Activated CD8-positive, alpha-beta memory T cell treated with anti-CD3 and anti-CD28 coated beads for 1 hour (primary cell): ENCODE results near the gene BBS2.
"Not testable (repeated sequence)": the region's sequence is repeated elsewhere in the genome, so short reads cannot be mapped to it uniquely, and the experiment has no call there.

Source experiments
- DNase-seq, 2 donors: peaks; one replicate each; pipeline ENCODE4 v3.0.0-alpha.2; 2020; ENCODE audit warnings: low read depth in 1 of 2; ENCODE audit errors: extremely low read depth in 1 of 2

The BBS2 gene

DNA sequence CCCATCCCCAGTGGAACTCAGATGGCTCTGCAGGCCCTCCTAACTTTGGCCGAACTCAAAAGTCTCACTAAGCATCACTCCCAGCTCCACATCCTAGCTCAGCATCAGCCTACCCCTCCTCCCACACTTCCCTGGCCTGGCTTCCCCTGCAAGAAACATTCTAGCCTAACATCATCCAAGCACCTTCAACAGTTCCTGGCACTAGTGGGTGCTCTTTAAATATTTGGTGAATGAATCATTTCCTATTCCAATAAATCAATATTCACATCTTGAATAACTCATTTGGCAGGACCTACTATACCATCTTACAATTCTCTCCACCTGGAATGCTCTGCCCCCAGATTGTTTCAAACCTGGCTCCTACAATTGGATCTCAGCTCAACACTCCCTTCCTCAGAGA lies 11.0 kb upstream of the BBS2 start:
- DNase-seq: no peak

DNA sequence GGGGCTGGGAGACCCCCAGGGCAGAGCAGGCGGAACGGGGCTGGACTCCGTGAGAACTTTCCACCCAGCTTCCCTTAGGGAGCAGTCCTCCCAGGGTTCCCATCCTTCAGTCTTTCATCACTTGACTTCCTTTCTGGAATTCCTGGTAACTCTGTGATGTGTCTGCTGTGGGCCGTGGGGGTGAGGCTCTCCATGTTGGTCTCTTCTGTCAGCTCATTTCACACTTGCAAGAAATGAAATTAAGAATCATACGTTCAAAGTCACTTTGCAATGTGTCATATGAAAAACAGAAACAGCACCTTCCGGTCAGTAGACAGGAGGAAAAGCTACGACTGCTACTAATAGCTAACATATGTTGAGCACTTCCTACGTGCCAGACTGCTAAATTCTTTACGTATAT lies 5.4 kb upstream of the BBS2 start:
- no peak for DNase-seq

DNA sequence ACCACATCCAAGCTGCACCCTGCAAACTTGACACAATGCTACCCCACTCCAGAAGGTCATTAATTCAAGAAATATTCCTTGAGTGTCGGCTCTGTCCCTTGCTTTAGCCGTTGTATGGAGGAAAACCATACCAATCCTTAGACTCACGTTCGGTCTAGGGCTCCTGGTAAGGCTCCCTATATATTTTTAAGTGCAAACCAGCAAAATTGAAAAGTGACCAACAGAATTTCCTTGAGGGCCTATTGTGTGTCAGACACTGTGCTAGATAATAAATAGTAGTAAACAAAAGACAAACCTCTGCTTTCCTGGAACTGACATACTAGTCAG lies 390 bp upstream of the BBS2 start:
- no peak for DNase-seq

DNA sequence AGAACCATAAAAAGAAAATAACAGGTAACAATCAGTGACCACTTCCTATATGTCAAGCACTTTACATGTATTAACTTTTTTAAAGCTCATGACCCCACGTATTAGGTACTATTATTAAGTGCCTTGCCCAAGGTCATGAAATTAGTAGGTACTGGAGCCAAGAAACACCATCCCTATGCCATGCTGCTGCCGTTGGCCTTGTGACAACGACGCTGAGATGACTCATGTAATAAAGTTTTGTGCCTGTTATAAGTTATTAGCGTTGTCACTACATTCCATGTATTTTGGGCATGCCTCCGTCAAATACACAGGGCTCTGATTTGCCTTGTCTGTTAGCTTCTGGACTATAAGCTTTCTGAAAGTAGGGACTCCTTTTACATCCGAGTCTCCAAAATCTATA lies 1.4 kb downstream of the BBS2 start:
- DNase-seq: no peak

DNA sequence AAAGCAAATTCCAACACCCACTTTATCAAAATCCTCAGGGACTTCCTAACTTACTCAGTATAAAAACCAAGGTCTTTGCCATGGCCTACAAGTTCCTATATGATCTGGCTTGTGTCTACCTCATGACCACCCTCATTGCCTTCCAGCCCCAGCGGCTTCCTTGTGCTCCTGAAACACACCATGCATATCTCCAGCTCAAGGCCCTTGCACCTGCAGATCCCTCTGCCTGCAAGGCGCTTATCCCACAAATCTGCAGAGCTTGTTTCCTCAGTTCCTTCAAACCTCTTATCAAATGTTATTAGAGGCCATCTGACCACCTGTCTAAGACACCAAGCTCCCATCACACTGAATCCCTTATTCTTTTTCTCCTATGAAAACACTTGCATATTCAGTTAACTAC lies 2.6 kb downstream of the BBS2 start:
- no peak for DNase-seq

DNA sequence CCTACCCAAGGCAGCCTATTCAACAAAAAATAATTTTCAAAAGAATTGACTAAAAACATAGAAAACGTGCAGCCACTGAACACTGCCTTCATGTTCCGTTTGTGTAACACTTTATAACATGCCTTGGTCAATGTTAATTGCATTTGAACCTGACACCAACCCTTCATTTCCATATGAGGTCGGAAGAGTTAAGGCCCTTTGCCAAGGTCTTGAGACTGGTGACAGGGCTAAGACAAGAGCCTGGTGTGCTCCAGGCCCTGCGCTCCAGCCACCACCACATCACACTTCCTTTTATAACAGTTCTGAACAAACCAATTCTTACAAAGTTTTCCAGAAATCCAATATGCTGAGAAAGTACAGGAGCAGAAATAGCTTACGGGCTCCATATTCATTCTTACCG lies 4.2 kb downstream of the BBS2 start:
- DNase-seq: no peak

DNA sequence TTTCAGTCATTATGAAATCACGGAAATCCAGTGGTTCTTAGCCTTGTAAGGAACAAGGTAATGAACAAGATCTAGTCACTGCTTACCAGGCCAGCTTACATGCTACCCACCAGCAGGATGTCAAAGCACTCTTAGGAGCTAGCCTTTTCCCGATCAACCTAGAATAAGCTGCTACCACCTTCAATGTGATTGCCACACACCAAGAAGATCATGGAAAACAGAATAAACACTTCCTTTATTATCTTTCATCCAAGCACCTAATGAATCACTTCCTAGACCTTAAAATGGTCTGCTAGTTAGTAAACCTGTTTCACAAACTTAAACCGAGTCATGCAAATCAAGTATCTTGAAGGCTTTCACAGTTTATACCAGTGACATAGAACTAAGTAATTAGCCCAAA lies 5.0 kb downstream of the BBS2 start:
- no peak for DNase-seq

DNA sequence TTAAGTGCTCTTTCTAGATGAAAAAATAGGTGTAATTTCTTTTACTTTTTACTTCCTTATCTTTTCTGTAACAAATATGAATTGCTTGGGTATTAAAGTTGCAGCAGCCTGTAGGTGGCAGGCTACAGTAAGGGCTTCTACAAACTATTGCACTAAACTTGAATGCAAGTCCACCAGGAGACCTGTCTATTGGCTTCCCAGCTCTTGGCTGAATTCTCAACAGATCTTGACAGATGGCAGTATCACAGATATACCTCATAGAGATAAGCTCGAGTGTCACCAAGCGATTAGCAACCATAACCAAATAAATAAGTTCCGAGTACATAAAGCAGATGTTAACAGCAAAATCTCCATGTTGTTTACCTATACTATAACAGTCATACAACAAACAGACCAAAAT lies 5.9 kb downstream of the BBS2 start:
- no peak for DNase-seq

DNA sequence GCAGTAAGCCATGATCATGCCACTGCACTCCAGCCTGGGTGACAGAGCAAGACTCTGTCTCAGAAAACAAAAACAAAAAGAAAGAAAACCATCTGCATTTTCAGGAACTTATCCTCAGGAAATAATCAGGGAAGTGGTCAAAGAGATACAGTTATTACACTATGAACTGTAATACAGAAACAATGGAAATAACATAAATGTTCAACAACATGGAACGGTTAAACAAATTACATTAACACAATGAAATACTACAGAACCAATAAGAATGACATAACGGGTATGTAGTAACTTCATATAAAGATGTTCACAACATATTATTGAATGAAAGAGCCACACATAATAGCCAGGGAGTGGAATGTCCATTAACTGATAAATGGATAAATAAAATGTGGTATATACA lies 6.7 kb downstream of the BBS2 start:
- DNase-seq: no peak

DNA sequence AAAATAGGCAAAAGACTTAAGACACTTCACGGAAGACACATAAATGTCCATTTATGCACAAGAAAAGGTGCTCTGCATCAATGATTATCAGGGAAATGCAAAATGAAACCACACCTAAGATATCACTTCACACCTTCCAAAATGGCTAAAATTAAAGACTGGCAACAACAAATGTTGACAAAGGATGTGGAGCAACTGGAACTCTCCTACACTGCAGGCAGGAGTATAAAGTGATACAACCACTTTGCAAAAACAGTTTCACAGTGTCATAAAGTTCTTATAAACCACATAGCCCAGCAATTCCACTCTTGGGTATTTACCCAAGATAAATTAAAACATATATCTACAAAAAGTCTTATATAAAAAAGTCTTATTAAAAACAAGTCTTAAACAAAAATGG lies 7.8 kb downstream of the BBS2 start:
- no peak for DNase-seq

DNA sequence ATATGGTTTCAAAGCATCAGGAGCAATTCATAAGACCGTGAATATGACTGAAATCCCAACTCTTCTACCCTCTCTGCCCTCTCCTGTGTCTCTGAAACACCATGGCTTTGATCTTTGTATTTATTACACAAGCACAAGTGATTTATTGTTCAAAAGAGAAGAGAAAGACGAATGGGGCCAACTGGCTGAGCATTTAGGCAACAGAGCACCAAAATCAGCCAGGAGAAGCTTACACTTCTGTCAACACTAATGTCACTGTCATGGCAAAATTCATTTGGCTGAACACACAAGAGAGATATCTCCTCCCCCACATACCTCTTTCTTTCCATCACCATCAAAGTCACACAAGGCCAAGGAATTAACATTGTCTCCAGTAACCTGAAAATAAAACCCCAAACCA lies 9.3 kb downstream of the BBS2 start:
- no peak for DNase-seq

DNA sequence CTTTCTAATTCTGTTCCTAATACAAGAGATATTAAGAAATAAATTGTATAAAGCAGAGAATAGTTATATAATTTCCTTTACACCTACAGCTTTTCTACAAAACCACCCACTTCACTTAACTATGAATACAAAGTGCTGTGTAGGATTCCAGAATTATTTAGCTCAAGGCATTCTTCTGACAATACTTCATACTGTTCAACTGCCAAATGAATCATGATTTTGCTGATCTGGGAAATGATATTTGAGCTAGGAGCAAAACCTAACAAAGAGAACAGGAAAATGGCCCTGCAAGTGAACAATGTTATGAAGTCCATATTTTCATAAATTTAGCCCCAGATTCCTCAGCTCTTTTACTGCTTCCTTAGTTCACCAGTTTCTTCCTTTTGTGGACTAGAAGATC lies 12.9 kb downstream of the BBS2 start:
- no peak for DNase-seq

DNA sequence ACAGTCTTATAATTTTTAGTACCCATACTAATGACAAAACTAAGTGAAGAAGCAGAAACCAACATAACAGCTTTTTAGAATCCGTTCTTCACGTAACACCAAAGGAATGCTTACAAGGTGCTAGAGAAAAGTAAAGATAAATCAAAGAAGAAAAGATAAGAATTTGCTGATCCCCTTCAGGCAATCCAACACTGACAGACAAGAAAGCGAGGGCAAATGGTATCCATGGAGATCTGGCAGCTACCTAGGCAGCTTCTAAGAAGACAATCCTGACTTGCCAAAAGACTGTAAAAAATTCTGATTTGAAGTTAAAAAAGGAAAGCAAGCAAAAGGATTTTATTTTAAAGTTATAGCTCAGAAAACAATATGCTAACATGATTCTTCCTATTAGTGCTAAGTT lies 14.6 kb downstream of the BBS2 start:
- DNase-seq: no peak

DNA sequence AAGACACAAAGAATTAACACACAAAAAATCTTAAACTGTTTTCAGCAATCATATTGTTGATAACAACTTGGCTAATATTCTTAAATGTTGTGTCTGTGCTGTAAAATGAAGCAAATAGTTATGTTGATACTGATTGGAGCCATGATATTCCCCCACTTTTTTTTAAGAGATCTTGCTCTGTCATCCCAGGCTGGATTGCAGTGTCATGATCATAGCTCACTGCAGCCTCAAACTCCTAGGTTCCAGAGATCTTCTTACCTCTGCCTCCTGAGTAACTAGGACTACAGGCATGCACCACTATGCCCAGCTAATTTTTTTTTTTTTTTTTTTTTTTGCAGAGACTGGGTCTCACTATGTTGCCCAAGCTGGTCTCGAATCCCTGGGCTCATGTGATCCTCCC lies 26.0 kb downstream of the BBS2 start:
- no peak for DNase-seq

DNA sequence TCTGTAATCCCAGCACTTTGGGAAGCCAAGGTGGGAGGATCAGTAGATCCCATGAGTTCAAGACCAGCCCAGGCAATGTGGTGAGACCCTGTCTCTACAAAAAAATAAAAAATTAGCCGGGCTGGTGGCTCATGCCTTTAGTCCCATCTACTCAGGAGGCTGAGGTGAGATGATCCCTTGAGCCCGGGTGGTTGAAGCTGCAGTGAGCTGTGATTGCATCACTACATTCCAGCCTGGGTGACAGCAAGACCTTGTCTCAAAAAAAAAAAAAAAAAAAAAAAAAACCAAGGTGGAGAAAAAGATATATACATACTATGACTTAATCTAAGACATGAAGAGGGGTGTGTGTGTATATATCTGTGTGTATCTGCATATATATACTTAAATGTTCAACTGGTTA lies 26.7 kb downstream of the BBS2 start:
- DNase-seq: no peak

DNA sequence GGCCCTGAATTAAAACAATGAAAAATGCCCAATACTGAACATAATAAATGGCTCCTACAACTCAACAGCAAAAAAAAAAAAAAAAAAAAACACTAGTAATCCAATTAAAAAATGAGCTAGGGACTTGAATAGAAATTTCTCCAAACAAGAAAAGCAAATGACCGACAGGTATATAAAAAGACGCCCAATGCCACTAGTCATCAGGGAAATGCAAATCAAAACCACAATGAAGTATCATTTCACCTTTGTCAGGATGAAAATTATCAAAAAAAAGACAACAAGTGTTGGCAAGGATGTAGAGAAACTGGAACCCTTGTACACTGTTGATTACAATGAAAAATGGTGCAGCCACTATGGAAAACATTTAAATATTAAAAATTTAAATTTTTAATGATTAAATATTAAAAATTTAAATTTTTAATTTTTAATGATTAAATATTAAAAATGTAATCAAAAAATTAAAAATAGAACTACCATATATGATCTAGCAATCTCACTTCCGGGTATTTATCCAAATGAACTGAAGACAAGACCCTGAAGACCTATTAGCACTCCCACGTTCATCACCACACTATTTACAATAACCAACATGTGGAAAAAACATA lies 28.1 kb downstream of the BBS2 start:
- no peak for DNase-seq

DNA sequence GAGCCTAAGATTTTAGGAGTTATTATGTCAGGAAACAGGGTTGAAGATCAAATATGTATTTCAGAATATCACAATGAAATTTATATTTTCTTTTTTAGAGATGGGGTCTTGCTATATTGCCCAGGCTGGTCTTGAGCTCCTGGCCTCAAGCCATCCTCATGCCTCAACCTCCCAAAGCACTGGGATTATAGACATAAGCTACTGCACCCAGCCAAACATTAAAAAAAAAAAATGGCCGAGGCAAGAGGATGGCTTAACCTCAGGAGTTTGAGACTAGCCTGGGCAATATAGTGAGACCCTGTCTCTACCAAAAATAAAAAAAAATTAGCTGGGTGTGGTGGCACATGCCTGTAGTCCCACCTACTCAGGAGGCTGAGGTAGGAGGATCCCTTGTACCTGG lies 31.0 kb downstream of the BBS2 start:
- DNase-seq: not testable (repeated sequence)

DNA sequence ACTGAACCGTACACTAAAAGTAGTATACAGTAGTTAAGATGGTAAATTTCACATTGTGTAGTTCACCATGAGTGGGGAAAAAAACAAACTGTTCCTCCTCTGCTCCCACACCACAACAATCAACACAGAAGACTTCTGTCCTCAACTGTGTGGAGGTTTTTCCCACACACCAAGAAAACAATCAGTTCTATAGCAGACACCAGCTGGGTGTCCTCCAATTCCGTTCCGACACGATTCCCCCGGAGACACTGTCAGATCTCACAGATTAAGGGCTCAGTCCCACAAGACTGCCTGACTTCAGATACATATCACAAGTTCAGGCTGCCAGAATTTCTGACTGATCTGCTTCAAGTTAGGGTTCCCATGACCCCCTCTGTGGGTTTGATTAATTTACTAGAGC lies 31.8 kb downstream of the BBS2 start:
- no peak for DNase-seq

DNA sequence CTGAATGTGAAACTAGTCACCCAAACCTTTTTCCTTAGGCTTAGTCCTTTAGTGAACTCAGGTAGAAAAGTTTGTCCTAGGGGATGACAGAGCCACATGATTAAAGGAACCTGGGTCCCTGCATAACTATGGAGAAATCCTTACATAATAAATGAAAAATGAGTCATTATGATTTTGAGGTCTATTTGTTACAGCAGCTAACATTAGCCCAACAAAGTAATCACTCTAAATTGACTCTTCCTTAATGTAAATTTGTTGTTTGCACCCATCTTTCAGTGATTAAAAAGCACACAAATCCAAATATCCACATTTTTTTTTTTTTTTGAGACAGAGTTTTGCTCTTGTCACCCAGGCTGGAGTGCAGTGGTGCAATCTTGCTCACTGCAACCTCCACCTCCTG lies 36.4 kb downstream of the BBS2 start:
- no peak for DNase-seq

DNA sequence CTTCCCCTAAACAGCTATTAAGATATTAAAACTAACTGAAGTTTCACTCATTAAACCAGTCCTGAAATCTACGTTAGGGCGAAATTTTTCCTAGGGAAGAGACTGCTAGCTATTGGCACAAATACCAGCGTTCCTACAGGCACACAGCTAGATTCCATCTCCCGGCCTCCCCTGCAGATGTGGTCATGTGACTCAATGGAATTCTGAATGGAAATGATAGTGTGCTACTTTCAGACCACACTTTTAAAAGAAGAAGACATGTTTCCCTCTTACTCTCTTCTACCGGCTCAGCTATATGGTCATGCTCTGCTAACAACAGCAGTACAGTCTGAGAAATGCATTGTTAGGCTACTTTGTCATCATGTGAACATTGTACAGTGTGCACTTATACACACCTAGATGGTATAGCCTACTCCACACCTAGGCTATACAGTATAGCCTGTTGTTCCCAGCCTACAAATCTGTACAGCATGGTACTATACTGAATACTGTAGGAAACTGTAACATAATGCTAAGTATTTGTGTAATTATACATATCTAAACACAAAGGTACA lies 37.1 kb downstream of the BBS2 start:
- no peak for DNase-seq

DNA sequence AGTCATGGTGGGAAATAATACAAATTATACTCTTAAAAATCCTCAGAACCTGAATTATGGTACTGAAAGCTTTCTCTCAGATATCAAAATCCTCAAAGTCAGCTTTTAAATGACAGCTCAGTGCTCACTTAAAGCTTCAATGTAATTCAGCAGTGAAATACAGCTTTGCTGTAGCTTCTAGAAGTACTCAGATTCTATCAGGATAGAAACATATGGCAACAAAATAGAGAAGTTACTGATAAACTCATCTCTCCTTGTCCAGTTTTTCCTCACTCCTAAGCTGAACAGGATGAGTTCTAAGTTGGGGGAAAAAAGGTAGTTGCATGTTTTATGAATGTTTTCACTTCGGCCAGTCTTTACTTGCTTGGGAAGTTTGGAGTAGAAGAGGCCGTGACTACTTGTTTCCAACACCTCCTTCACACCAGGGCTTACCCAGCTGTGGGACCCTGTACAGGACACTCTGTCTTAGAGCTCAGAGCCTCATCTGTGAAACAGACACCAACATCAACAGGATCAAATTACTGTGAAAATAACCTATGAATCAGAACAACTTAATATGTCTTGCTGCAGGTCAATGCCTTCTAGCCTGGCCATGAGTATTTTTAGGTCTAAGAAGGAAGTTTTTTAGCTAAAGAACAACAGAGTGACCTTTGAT lies 38.2 kb downstream of the BBS2 start:
- no peak for DNase-seq

DNA sequence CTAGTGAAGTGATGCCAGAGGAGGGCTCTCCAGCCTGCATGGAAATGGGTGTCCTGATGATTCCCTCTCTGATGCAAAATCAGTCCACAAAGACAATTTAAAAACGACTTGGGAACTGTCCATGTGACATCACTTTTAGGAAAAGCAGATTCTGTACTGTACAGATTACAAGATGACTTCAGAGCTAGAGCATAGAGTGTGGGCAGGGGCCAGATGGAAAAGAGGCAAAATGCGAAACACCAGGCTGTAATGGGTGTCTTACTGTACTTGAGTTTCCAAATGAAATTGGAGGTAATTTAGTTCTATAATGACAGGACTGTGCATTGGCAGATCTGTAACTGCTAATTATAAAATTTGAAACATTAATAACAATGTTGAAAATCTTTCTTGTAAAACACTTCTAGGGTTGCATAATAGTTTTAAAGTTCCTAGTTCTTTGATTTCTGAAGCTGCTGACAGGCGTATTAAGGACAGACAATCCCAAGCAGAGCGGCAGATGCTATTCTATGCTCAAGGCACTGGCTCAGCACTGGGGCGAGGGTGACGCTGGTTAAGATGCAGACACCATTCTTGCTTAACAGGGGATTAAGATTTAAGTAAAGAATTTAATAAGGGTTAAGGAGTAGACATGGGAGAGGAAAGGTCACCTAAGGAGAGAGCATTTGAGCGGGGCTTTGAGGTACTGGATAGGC lies 38.9 kb downstream of the BBS2 start:
- no peak for DNase-seq
